Dedifferentiated amniotic fluid mesenchymal stem cell (primary cell): ENCODE data around the gene PAMR1.

ENCODE experiments used
- DNase-seq: peaks from one replicate; pipeline ENCODE4 v3.0.0-alpha.2; 2016; ENCODE audit errors: extremely low spot score

Gene PAMR1

DNA sequence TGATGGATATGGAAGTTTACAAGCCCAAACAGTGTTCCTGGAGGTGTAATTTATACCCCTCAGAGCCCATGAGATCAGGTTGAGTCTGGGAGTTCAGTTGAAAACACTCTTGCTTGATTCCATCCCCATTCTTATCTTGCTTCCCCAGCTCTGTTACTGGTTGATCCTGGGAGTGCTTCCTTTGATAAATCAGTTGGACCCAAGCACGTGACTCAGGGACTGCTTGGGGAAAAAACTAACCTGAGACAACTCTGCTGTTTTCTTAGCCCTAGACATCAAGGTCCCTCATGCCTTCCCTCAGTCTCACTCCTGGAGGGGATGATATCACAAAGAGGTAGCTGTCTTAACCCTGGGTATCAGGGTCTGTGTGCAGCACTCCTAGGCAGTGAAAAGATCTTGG, 71.1 kb downstream of the PAMR1 start:
- no peak for DNase-seq

GRCh38 chr11:35436581-35437250, 88.7 kb downstream of the PAMR1 start:
- no peak for DNase-seq

- no peak for DNase-seq
These were observed 91.8 kb downstream of the PAMR1 start for GRCh38 chr11:35433588-35433987.

GRCh38 chr11:35432464-35432863, 93.0 kb downstream of the PAMR1 start:
- DNase-seq: no peak

GRCh38 chr11:35427071-35427470, 98.3 kb downstream of the PAMR1 start:
- peak; percentile 72 for DNase-seq

DNA sequence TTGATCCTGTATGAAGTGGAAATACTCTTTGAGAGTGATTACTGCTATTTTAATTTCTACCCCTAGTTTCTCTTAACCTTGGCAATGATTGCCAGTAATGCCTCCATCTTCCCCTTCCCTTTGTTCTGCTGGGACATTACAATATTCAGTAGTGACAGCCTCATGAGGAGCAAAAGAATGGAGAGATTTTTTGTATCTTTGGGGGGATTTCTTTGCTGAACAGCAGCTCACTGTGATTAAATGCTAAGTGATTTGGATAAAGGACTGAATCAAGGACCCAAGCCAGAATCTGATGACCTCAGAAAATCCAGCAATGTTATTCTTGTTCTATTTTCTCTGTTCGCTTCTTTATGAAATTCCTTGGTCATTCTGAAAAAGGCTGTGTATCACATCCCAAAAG, 99.1 kb downstream of the PAMR1 start:
- no peak for DNase-seq

GRCh38 chr11:35425603-35426212, 99.7 kb downstream of the PAMR1 start:
- DNase-seq: no peak

DNA sequence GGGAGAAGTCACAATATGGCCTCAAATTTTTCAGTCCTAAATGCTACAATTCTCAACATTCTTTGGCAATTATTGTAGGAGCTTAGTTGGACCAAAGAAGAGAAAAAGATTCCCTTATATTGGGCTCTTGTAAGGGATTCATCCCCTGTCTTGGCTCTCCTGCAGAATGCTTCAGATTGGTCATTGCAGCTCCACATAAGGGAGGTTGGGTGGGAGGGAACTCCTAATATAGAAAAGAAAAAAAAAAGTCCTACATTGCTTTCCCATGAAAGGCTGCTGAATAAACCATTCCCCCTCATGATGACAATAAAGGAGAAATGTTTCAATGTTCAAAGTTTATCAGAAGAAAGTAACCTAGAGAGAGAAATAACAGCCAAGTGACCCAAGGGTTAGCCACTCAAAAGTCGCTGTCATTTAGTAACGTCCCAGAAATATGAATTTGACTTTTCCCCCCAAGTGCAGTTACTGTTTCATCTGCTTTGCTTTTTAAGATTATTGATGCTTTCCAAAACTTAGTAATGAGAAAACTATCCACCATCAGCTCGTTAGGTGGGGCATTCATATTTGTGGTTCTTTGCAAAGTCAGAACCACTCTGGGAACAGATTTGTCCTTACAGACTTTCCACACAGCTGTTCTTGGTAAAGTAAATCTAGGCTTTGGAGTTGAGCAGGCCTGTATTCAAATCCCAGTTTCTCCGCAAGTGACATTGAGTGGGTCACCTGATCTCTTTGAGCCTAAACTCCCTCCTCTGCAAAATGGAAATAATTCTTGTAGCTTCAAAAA, 101.1 kb downstream of the PAMR1 start:
- DNase-seq: peak; percentile 55

GRCh38 chr11:35420371-35420770, 105.0 kb downstream of the PAMR1 start:
- DNase-seq: no peak

- no peak for DNase-seq
These were observed 105.5 kb downstream of the PAMR1 start for GRCh38 chr11:35419830-35420333.

DNA sequence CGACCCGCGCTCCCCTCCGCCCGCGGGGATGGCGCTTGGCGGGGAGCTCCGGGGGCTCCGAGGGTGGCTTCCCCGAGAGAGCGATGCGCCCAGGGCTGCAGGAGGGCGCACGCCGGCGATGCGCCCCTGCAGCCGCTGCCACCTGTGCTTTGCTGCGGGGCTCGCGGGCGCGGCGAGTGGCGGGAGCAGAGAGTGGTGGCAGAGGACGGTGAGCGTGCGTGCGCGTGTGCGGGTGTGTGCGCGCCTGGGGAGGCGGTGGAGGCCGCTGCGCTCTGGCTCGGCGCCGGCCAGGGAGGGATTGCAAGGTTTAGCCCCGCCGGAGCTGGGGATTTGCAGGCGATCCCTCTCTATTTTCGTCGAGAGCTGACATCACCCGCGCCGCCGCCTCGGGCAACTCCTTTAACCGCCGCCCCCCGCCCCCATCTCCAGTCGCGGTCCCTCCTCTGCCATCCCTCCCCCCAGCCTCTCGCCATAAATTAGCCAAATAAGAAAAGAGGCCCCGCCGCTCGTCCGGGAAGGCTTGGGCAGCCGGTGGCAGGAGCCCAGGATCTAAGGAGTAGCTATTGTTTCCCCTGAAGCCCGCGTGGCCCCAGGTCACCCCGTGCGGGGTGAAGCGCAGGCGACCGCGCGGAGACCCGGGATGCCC, 106.1 kb downstream of the PAMR1 start, which contains the start of gene SLC1A2:
Gene SLC1A2 (minus strand): TSS at position 375 of the 646 bp plus-strand sequence. CDS start 592 bp downstream, outside the sequence.
- DNase-seq: peak; percentile 16

DNA sequence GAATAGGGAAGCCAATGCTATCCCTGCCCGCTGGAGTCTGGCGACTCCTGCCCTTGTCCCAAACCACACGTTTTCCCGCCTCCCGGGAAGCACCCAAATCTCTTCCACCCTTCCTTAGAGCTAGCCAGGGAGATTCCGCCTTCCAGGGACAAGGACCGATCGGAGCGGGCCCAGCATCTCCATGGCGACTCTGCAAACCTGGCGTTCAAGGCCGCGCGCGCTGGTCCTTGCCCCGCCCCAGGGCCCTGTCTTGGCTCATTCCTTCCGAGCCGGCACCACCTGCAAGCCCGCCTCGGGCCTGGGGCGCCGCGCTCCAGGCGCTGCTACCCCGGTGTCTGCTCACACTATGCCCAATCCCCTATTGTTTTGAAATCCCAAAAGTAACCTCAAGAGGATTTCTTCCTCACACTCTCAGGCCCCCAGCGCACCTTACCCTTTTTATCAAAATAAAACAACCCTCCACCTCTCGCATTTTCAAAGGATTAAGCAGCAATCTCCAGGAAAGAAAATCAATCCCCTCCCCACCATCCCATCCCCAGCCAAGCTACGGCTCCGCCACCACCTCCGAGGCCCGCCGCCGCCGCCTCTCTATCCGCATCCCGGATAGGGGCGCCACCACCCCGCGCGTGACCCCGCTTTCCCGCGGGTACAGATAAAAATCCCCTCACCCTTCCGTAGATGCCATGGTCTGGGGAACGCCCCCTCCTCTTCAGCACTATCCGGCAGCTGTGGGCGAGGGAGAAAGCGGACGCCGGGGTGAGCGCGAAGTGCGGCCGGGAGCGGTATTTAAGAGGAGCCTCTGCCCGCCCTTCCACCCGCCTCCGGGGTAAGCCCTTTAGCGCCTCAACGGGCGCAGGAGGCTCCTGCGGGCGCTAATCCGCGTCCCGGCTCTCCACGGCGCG, 106.9 kb downstream of the PAMR1 start:
- no peak for DNase-seq

DNA sequence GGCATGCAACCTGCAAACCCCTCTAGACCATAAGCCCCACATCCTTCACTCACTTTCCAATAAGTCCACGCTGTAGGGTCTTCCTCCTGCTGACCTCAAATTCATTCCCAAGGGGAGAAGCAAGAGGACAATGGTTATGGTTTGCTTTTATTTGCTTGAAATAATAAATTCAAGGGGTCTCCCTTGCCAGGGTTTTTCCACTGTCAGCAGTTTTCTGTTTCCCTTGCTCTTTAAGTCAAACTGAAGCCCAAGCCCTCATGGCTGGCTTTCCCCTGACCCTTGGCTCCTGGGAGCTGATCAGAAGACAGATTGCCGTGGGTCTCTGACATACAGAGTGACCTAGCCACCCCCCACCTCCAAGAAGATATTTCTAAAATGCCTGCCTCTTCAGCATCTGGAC, 109.9 kb downstream of the PAMR1 start:
- DNase-seq: no peak

DNA sequence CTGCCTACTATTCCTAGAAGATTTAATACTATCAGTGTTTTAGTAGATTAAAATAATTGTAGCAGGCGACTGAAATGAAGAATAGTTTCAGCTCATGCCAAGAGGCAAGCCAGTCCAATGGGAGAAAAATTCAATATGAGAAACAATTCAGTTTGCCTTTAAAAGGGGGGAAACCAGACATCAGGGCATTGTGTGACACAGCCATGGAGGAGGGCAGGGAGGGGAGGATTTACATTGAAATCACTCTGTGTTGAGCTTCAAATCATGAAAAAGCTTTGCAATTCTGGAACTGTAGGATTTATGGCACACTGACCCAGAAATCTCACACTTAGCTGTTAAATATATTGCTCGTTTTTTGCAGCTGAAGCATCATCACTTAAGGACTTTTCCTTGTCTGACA, 110.6 kb downstream of the PAMR1 start:
- no peak for DNase-seq

GRCh38 chr11:35414311-35414710, 111.1 kb downstream of the PAMR1 start:
- DNase-seq: no peak

- no peak for DNase-seq
These were observed 111.8 kb downstream of the PAMR1 start for GRCh38 chr11:35413598-35413997.

GRCh38 chr11:35412285-35412684, 113.1 kb downstream of the PAMR1 start:
- no peak for DNase-seq

DNA sequence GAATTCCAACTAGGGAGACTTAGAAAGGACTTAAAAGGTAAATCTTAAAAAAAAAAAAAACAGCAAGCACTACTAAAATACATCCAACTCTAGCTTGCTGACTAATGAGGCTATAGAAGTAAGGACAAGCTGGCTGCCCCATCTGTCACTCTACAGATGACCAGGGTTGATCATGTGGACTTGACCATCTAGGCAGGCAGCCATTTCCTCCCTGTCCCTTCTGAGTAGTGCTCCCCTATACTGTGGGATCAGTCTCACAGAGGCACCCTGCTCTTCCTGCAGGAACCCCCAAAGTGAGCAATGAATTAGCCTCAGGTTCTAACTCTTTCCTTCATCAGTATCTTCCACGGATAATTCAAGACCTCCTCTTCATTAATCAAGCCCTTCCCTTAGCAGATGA, 118.4 kb downstream of the PAMR1 start:
- DNase-seq: no peak

GRCh38 chr11:35404388-35404775, 121.0 kb downstream of the PAMR1 start:
- DNase-seq: no peak

- DNase-seq: no peak
These were observed 121.5 kb downstream of the PAMR1 start for GRCh38 chr11:35403765-35404387.
